ENCODE data around the gene SIRT3.

DNA sequence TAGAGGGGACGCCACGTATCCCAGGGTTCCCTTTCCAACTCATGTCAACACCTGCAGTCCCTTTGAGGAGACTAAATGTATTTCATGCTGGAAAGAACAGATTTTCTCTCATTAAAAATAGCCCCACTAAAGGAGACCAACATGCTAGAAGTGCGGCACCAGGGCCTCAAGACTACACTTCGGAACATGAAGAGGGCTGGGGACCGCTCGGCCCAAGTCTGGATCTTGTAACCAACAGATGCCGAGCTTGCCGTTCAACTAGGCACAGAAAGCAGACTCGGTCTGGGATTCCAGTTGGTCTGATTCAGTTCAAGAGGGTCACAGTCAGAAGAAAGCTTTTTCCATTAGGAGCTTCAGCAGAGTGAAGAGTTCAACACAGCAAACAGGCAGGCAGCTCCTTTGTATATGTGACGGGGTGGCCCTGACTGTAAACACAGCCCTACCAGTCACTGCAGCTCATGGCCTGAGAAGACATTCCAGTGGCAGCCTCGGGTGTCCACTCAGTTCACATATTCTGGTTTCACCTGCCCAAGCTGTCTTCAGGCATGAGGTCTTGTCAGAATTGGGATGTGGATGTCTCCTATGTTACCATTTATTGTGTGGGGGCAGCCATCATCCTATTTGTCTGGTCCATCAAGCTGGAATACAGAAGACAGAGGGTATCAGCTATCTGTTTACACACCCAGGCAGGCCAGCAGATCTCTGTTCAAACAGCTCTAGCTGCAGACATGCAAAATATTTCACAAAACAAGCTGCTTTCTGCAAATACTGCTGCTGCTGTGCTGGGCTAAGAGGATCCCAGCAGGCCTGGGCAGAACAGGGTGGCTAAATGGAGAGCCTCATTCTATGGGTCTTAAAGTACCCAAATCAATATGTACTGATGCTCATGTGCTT, 19.8 kb downstream of the SIRT3 start:
- TF ChIP-seq, protein P1, sequence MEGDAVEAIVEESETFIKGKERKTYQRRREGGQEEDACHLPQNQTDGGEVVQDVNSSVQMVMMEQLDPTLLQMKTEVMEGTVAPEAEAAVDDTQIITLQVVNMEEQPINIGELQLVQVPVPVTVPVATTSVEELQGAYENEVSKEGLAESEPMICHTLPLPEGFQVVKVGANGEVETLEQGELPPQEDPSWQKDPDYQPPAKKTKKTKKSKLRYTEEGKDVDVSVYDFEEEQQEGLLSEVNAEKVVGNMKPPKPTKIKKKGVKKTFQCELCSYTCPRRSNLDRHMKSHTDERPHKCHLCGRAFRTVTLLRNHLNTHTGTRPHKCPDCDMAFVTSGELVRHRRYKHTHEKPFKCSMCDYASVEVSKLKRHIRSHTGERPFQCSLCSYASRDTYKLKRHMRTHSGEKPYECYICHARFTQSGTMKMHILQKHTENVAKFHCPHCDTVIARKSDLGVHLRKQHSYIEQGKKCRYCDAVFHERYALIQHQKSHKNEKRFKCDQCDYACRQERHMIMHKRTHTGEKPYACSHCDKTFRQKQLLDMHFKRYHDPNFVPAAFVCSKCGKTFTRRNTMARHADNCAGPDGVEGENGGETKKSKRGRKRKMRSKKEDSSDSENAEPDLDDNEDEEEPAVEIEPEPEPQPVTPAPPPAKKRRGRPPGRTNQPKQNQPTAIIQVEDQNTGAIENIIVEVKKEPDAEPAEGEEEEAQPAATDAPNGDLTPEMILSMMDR (IDR thresholded peaks at IDR 0.05; ENCODE audit: low read depth, low read length, missing input control), result no peak
- TF ChIP-seq EGR1 (IDR thresholded peaks at IDR 0.05; ENCODE audit: low read depth in 2 of 2) (no peak), FOXA2 (IDR thresholded peaks at IDR 0.05) (no peak)
